NCI-H1105 treated with DMSO at 0.1 percent for 48 hours (cell line): ENCODE results near the gene CNOT2.
A peak's percentile ranks its signal among the peaks of the same experiment; 100 is the strongest.

Source experiments
- DNase-seq: peaks from one replicate; lab custom pipeline; 2025; lab: John Stamatoyannopoulos, UW

Gene CNOT2

GRCh38 chr12:70251661-70252060 is 8.4 kb downstream of the CNOT2 start:
- DNase-seq, result no peak

GRCh38 chr12:70252832-70253231 is 9.6 kb downstream of the CNOT2 start:
- DNase-seq, result no peak

- no peak for DNase-seq
Measured at GRCh38 chr12:70254225-70254624, 11.0 kb downstream of the CNOT2 start.

- DNase-seq, result no peak
Measured at GRCh38 chr12:70254846-70255245, 11.6 kb downstream of the CNOT2 start.

GRCh38 chr12:70255311-70255710 is 12.1 kb downstream of the CNOT2 start:
- DNase-seq, result no peak

- no peak for DNase-seq
Measured at GRCh38 chr12:70258605-70259403, 15.6 kb downstream of the CNOT2 start.

- DNase-seq, result no peak
Measured at GRCh38 chr12:70260646-70261045, 17.4 kb downstream of the CNOT2 start.

GRCh38 chr12:70264067-70264867 is 21.0 kb downstream of the CNOT2 start:
- no peak for DNase-seq

- DNase-seq, result no peak
Measured at GRCh38 chr12:70265132-70265531, 21.9 kb downstream of the CNOT2 start.

GRCh38 chr12:70267550-70267949 is 24.3 kb downstream of the CNOT2 start:
- DNase-seq, result no peak

- no peak for DNase-seq
Measured at GRCh38 chr12:70268972-70269371, 25.7 kb downstream of the CNOT2 start.

- no peak for DNase-seq
Measured at GRCh38 chr12:70270108-70270507, 26.9 kb downstream of the CNOT2 start.

- DNase-seq, result peak; percentile 21
Measured at GRCh38 chr12:70271025-70271424, 27.8 kb downstream of the CNOT2 start.

GRCh38 chr12:70272510-70272909 is 29.3 kb downstream of the CNOT2 start:
- no peak for DNase-seq

GRCh38 chr12:70275045-70275444 is 31.8 kb downstream of the CNOT2 start:
- DNase-seq, result no peak

GRCh38 chr12:70277973-70278372 is 34.7 kb downstream of the CNOT2 start:
- no peak for DNase-seq

- DNase-seq, result no peak
Measured at GRCh38 chr12:70278945-70279344, 35.7 kb downstream of the CNOT2 start.

GRCh38 chr12:70283232-70283631 is 40.0 kb downstream of the CNOT2 start:
- DNase-seq, result no peak

GRCh38 chr12:70288817-70289216 is 45.6 kb downstream of the CNOT2 start:
- DNase-seq, result no peak

GRCh38 chr12:70290116-70290515 is 46.9 kb downstream of the CNOT2 start:
- no peak for DNase-seq

- DNase-seq, result no peak
Measured at GRCh38 chr12:70292017-70292776, 49.0 kb downstream of the CNOT2 start.
